H9 (cell line): ENCODE data around the gene UBAC2. TPM values are rescaled to one million over a fixed set of nuclear protein-coding genes. Genes with fewer than 3 reads are reported as not detected.

Experiments used
- DNase-seq: peaks from one replicate; pipeline ENCODE4 v3.0.0-alpha.2; 2017
- H2AFZ ChIP-seq: one replicate; pipeline ENCODE4 v1.6.1; 2013; ENCODE audit warnings: mild to moderate bottlenecking, low read length, control low read depth, moderate library complexity
- H2AK5ac ChIP-seq: 2 replicates; pipeline ENCODE4 v1.6.1; 2013; ENCODE audit warnings: low read length, control low read depth, mixed read lengths; ENCODE audit not compliant: insufficient read length
- H2BK120ac ChIP-seq: one replicate; pipeline ENCODE4 v1.6.1; 2013; ENCODE audit warnings: low read depth, mild to moderate bottlenecking, low read length, control low read depth, inconsistent platforms; ENCODE audit not compliant: poor library complexity, severe bottlenecking
- H2BK12ac ChIP-seq: 2 replicates; pipeline ENCODE4 v1.6.1; 2013; ENCODE audit warnings: low read length, control low read depth, mixed read lengths, low read depth; ENCODE audit not compliant: insufficient read length
- H2BK15ac ChIP-seq: 2 replicates; pipeline ENCODE4 v1.6.1; 2013; ENCODE audit warnings: low read depth, low read length, control low read depth
- H2BK20ac ChIP-seq: one replicate; pipeline ENCODE4 v1.6.1; 2013; ENCODE audit warnings: low read depth, mild to moderate bottlenecking, low read length, control low read depth, inconsistent platforms; ENCODE audit not compliant: poor library complexity, severe bottlenecking
- H2BK5ac ChIP-seq: 2 replicates; pipeline ENCODE4 v1.6.1; 2013; ENCODE audit warnings: low read length, control low read depth, mixed read lengths; ENCODE audit not compliant: insufficient read length
- H3K14ac ChIP-seq: 2 replicates; pipeline ENCODE4 v1.6.1; 2013; ENCODE audit warnings: low read length, control low read depth; ENCODE audit not compliant: insufficient read depth
- H3K18ac ChIP-seq: 2 replicates; pipeline ENCODE4 v1.6.1; 2013; ENCODE audit warnings: low read depth, mild to moderate bottlenecking, mixed read lengths, low read length, control low read depth; ENCODE audit not compliant: insufficient read length
- H3K23ac ChIP-seq: 2 replicates; pipeline ENCODE4 v1.6.1; 2013; ENCODE audit warnings: low read length, control low read depth, mixed read lengths, low read depth; ENCODE audit not compliant: insufficient read length
- H3K23me2 ChIP-seq: 2 replicates; pipeline ENCODE4 v1.6.1; 2013; ENCODE audit warnings: low read depth, mild to moderate bottlenecking, mixed read lengths, low read length, control low read depth; ENCODE audit not compliant: insufficient read length, poor library complexity, severe bottlenecking
- H3K27ac ChIP-seq: 2 replicates; pipeline ENCODE4 v1.5.1; 2013; ENCODE audit warnings: low read length, control low read depth, mixed read lengths, low read depth; ENCODE audit not compliant: insufficient read length
- H3K27me3 ChIP-seq: 2 replicates; pipeline ENCODE4 v1.6.1; 2013; ENCODE audit warnings: low read length, control low read depth, inconsistent platforms; ENCODE audit not compliant: insufficient read depth
- H3K4ac ChIP-seq: 2 replicates; pipeline ENCODE4 v1.6.1; 2013; ENCODE audit warnings: low read depth, mild to moderate bottlenecking, control low read depth, inconsistent platforms, low read length, moderate library complexity
- H3K4me1 ChIP-seq: 2 replicates; pipeline ENCODE4 v1.6.1; 2013; ENCODE audit warnings: low read length, control low read depth, inconsistent platforms; ENCODE audit not compliant: insufficient read depth
- H3K4me2 ChIP-seq: 2 replicates; pipeline ENCODE4 v1.6.1; 2013; ENCODE audit warnings: low read length, control low read depth, mixed read lengths; ENCODE audit not compliant: insufficient read length, insufficient read depth
- H3K56ac ChIP-seq: 2 replicates; pipeline ENCODE4 v1.6.1; 2013; ENCODE audit warnings: low read depth, mild to moderate bottlenecking, mixed read lengths, low read length, control low read depth; ENCODE audit not compliant: insufficient read length
- H3K79me1 ChIP-seq: 2 replicates; pipeline ENCODE4 v1.6.1; 2013; ENCODE audit warnings: low read depth, mild to moderate bottlenecking, moderate library complexity, low read length, control low read depth, inconsistent platforms; ENCODE audit not compliant: insufficient read depth, poor library complexity, severe bottlenecking
- H3K79me2 ChIP-seq: 2 replicates; pipeline ENCODE4 v1.6.1; 2013; ENCODE audit warnings: low read length, control low read depth, inconsistent platforms; ENCODE audit not compliant: insufficient read depth
- H3K9ac ChIP-seq: 2 replicates; pipeline ENCODE4 v1.6.1; 2013; ENCODE audit warnings: low read length, control low read depth, mixed read lengths; ENCODE audit not compliant: insufficient read length; ENCODE audit errors: extremely low read depth
- H3K9me3 ChIP-seq: one replicate; pipeline ENCODE4 v1.6.1; 2013; ENCODE audit warnings: low read depth, low read length, inconsistent platforms; ENCODE audit not compliant: control insufficient read depth
- H3T11ph ChIP-seq: one replicate; pipeline ENCODE4 v1.6.1; 2013; ENCODE audit warnings: mild to moderate bottlenecking, low read length, control low read depth, inconsistent platforms
- H4K20me1 ChIP-seq: one replicate; pipeline ENCODE4 v1.6.1; 2013; ENCODE audit not compliant: control insufficient read depth, insufficient read length, insufficient read depth
- H4K5ac ChIP-seq: 2 replicates; pipeline ENCODE4 v1.6.1; 2013; ENCODE audit warnings: low read depth, mild to moderate bottlenecking, mixed read lengths, low read length, control low read depth; ENCODE audit not compliant: insufficient read length
- H4K8ac ChIP-seq: replicated peaks from 2 replicates; pipeline ENCODE4 v1.6.1; 2013; ENCODE audit warnings: low read length, control low read depth, mixed read lengths, low read depth; ENCODE audit not compliant: insufficient read length
- H4K91ac ChIP-seq: 2 replicates; pipeline ENCODE4 v1.6.1; 2013; ENCODE audit warnings: low read depth, mild to moderate bottlenecking, moderate library complexity, mixed read lengths, low read length, control low read depth; ENCODE audit not compliant: insufficient read length
- H3K27ac Mint-ChIP-seq, 3 experiments: 2 replicates in 2 of 3; 3 replicates in 1 of 3; pipeline ENCODE4 v1.8.0; 2020 to 2021; ENCODE audit warnings: mixed read lengths in 3 of 3, mild to moderate bottlenecking in 1 of 3, moderate library complexity in 1 of 3
- H3K27me3 Mint-ChIP-seq: 2 replicates; pipeline ENCODE4 v1.8.0; 2021; ENCODE audit warnings: low read depth, mild to moderate bottlenecking, moderate library complexity, mixed read lengths
- H3K36me3 Mint-ChIP-seq, 3 experiments: 2 replicates in 2 of 3; 3 replicates in 1 of 3; pipeline ENCODE4 v1.8.0; 2020 to 2021; ENCODE audit warnings: low read depth in 3 of 3, mixed read lengths in 3 of 3; ENCODE audit not compliant: insufficient read depth in 1 of 3
- H3K4me1 Mint-ChIP-seq, 2 experiments: 2 replicates each; pipeline ENCODE4 v1.8.0; 2020; ENCODE audit warnings: mixed read lengths in 2 of 2
- H3K4me3 Mint-ChIP-seq, 2 experiments: 2 replicates in 1 of 2; 3 replicates in 1 of 2; pipeline ENCODE4 v1.8.0; 2020 to 2021; ENCODE audit warnings: mild to moderate bottlenecking in 2 of 2, mixed read lengths in 2 of 2, moderate library complexity in 1 of 2
- H3K9me3 Mint-ChIP-seq, 2 experiments: 2 replicates in 1 of 2; 3 replicates in 1 of 2; pipeline ENCODE4 v1.8.0; 2020; ENCODE audit warnings: mild to moderate bottlenecking in 2 of 2, mixed read lengths in 2 of 2, moderate library complexity in 1 of 2
- WGBS: extraction: QIAGEN DNeasy Blood & Tissue Kit; methylation state at CpG from one replicate; pipeline ENCODE4 v1.1.7; 2013; ENCODE audit warnings: missing lambda C conversion rate, low lambda C conversion rate, mixed read lengths; ENCODE audit not compliant: insufficient read length; ENCODE audit errors: extremely low coverage; 5-methylcytosine and 5-hydroxymethylcytosine counted together
- total RNA-seq: library from RNA; stranded (reverse); gene quantifications from 2 replicates; pipeline ENCODE4 v1.2.1, GENCODE V29; 2021
- TF ChIP-seq, protein P1 (sequence below): fragments of 200-600 bp; sonication (generic); conservative IDR thresholded peaks from 3 replicates; pipeline ENCODE4 v1.8.0; 2021; ENCODE audit warnings: antibody characterized with exemption, mild to moderate bottlenecking

UBAC2 gene
- total RNA-seq, 1 experiment from 2014 or later, result 52.3 TPM

- H3K9me3 ChIP-seq, result no peaks in the 10 kb centered on the region
- no peak overlapping the region for H2BK12ac ChIP-seq
- no peak overlapping the region for H3K4ac ChIP-seq
- H3K4me2 ChIP-seq, result no peak overlapping the region
- no peaks in the 10 kb centered on the region for H3K79me2 ChIP-seq
- H3T11ph ChIP-seq, result no peak overlapping the region
- Mint-ChIP-seq H3K27ac (no peak overlapping the region), H3K36me3 (peaks cover 0 to 13% (median 5%) of the 10 kb centered on the region in 3 experiments; a peak in 4 of 7 replicates), H3K4me3 (no peak overlapping the region), H3K9me3 (no peaks in the 10 kb centered on the region), H3K4me1 (no peaks in the 10 kb centered on the region; a peak in 1 of 4 replicates), H3K27me3 (no peaks in the 10 kb centered on the region)
- no peak overlapping the region for H2BK120ac ChIP-seq
- no peak overlapping the region for H2BK20ac ChIP-seq
- no peak overlapping the region for H4K8ac ChIP-seq
- no CpG with 5 or more reads among the region's 6 CpGs for WGBS
- no peak overlapping the region for H4K91ac ChIP-seq
- no peaks in the 10 kb centered on the region for H3K4me1 ChIP-seq
- H3K79me1 ChIP-seq, result no peaks in the 10 kb centered on the region
- no peak overlapping the region for H2BK5ac ChIP-seq
- no peak overlapping the region for H3K9ac ChIP-seq
- H3K18ac ChIP-seq, result no peak overlapping the region
- no peak overlapping the region for H2AK5ac ChIP-seq
- H3K23me2 ChIP-seq, result no peaks in the 10 kb centered on the region
- no peaks in the 10 kb centered on the region for H3K27me3 ChIP-seq
- no peak overlapping the region for H2AFZ ChIP-seq
- H3K23ac ChIP-seq, result no peak overlapping the region
- no peak for DNase-seq
- H3K56ac ChIP-seq, result no peak overlapping the region
- no peak overlapping the region for H4K5ac ChIP-seq
- no peak overlapping the region for H2BK15ac ChIP-seq
- no peak overlapping the region for H3K14ac ChIP-seq
- no peak overlapping the region for H3K27ac ChIP-seq
- TF ChIP-seq, protein P1, sequence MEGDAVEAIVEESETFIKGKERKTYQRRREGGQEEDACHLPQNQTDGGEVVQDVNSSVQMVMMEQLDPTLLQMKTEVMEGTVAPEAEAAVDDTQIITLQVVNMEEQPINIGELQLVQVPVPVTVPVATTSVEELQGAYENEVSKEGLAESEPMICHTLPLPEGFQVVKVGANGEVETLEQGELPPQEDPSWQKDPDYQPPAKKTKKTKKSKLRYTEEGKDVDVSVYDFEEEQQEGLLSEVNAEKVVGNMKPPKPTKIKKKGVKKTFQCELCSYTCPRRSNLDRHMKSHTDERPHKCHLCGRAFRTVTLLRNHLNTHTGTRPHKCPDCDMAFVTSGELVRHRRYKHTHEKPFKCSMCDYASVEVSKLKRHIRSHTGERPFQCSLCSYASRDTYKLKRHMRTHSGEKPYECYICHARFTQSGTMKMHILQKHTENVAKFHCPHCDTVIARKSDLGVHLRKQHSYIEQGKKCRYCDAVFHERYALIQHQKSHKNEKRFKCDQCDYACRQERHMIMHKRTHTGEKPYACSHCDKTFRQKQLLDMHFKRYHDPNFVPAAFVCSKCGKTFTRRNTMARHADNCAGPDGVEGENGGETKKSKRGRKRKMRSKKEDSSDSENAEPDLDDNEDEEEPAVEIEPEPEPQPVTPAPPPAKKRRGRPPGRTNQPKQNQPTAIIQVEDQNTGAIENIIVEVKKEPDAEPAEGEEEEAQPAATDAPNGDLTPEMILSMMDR, result no peak
- no peaks in the 10 kb centered on the region for H4K20me1 ChIP-seq
These were observed 130.3 kb downstream of the UBAC2 start for GRCh38 chr13:99330942-99331341.
